CD14-positive monocyte (primary cell): Measurements from ENCODE around the gene MUSK. TPM values are rescaled to one million over a fixed set of nuclear protein-coding genes. Genes with fewer than 3 reads are reported as not detected.

Experiments used
- DNase-seq, 3 donors: peaks; one replicate each; pipeline ENCODE4 v3.0.0-alpha.2; 2011 to 2022
- H2AFZ ChIP-seq: 2 replicates; pipeline ENCODE4 v1.6.0; 2012; ENCODE audit warnings: mild to moderate bottlenecking, low read depth, low read length, inconsistent platforms; ENCODE audit not compliant: insufficient read depth, poor library complexity, severe bottlenecking
- H3K27ac ChIP-seq, 2 donors: 1 replicate in 1 of 2; 2 replicates in 1 of 2; pipeline ENCODE4 v1.5.1; 2012 to 2013; ENCODE audit warnings: low read length in 2 of 2, control low read depth in 1 of 2, inconsistent platforms in 1 of 2, low read depth in 1 of 2, mild to moderate bottlenecking in 1 of 2
- H3K27me3 ChIP-seq, 2 donors: one replicate each; pipeline versions ENCODE4 v1.6.0 to v1.6.1; 2011 to 2013; ENCODE audit warnings: low read length in 2 of 2; ENCODE audit not compliant: control insufficient read depth in 2 of 2, insufficient read depth in 2 of 2
- H3K36me3 ChIP-seq, 2 donors: replicated peaks in 1 of 2; 1 replicate in 1 of 2; 2 replicates in 1 of 2; pipeline versions ENCODE4 v1.5.1 to v1.6.1; 2012 to 2013; ENCODE audit warnings: low read length in 2 of 2, control low read depth in 1 of 2, inconsistent platforms in 1 of 2, mild to moderate bottlenecking in 1 of 2; ENCODE audit not compliant: insufficient read depth in 2 of 2, control insufficient read depth in 1 of 2
- H3K4me1 ChIP-seq, 2 donors: 1 replicate in 1 of 2; 2 replicates in 1 of 2; pipeline versions ENCODE4 v1.5.1 to v1.6.1; 2012 to 2013; ENCODE audit warnings: low read length in 2 of 2, control low read depth in 1 of 2, inconsistent platforms in 1 of 2, mild to moderate bottlenecking in 1 of 2, moderate library complexity in 1 of 2; ENCODE audit not compliant: insufficient read depth in 2 of 2, control insufficient read depth in 1 of 2
- H3K4me2 ChIP-seq: replicated peaks from 2 replicates; pipeline ENCODE3; 2012; ENCODE audit warnings: low read length, moderate library complexity, mild to moderate bottlenecking; ENCODE audit not compliant: poor library complexity, severe bottlenecking; ENCODE audit errors: extremely low read depth
- H3K4me3 ChIP-seq, 3 experiments: fragments of 200-600 bp in 1 of 3; sonication (generic) in 1 of 3; replicated peaks in 1 of 3; 1 replicate in 2 of 3; 2 replicates in 1 of 3; pipeline ENCODE4 v1.5.1; 2011 to 2013; ENCODE audit warnings: low read length in 3 of 3, mild to moderate bottlenecking in 3 of 3, control low read depth in 2 of 3, low read depth in 2 of 3, inconsistent platforms in 1 of 3, moderate library complexity in 1 of 3
- H3K79me2 ChIP-seq: 2 replicates; pipeline ENCODE4 v1.6.0; 2012; ENCODE audit warnings: mild to moderate bottlenecking, control low read depth, inconsistent platforms, low read length, moderate library complexity; ENCODE audit not compliant: insufficient read depth
- H3K9ac ChIP-seq: 2 replicates; pipeline ENCODE4 v1.6.0; 2017; ENCODE audit warnings: low read length, mild to moderate bottlenecking; ENCODE audit not compliant: insufficient read depth, poor library complexity, severe bottlenecking
- H3K9me3 ChIP-seq, 2 donors: replicated peaks in 1 of 2; 1 replicate in 1 of 2; 2 replicates in 1 of 2; pipeline versions ENCODE4 v1.5.1 to v1.6.1; 2012 to 2013; ENCODE audit warnings: low read length in 2 of 2, control low read depth in 1 of 2; ENCODE audit not compliant: control insufficient read depth in 1 of 2, insufficient read depth in 1 of 2
- H4K20me1 ChIP-seq: 2 replicates; pipeline ENCODE4 v1.6.0; 2012; ENCODE audit warnings: mild to moderate bottlenecking, low read length, control low read depth, moderate library complexity; ENCODE audit not compliant: insufficient read depth
- H3K27ac Mint-ChIP-seq, 7 donors: one replicate each; pipeline ENCODE4 v1.8.0; 2020; ENCODE audit warnings: mild to moderate bottlenecking in 7 of 7, mixed read lengths in 7 of 7, moderate library complexity in 6 of 7, inconsistent platforms in 2 of 7
- H3K27me3 Mint-ChIP-seq, 3 donors: one replicate each; pipeline ENCODE4 v1.8.0; 2021 to 2022; ENCODE audit warnings: low read depth in 3 of 3, mild to moderate bottlenecking in 3 of 3, mixed read lengths in 3 of 3, moderate library complexity in 3 of 3, inconsistent platforms in 1 of 3
- H3K36me3 Mint-ChIP-seq, 2 donors: one replicate each; pipeline ENCODE4 v1.8.0; 2020; ENCODE audit warnings: mixed read lengths in 2 of 2, inconsistent platforms in 1 of 2, mild to moderate bottlenecking in 1 of 2
- H3K4me1 Mint-ChIP-seq: one replicate; pipeline ENCODE4 v1.8.0; 2020; ENCODE audit warnings: mild to moderate bottlenecking, mixed read lengths
- H3K4me3 Mint-ChIP-seq, 2 donors: one replicate each; pipeline ENCODE4 v1.8.0; 2020; ENCODE audit warnings: mild to moderate bottlenecking in 2 of 2, mixed read lengths in 2 of 2, moderate library complexity in 1 of 2
- H3K9me3 Mint-ChIP-seq, 7 donors: one replicate each; pipeline ENCODE4 v1.8.0; 2020 to 2022; ENCODE audit warnings: mixed read lengths in 7 of 7, mild to moderate bottlenecking in 6 of 7, moderate library complexity in 6 of 7, inconsistent platforms in 2 of 7
- CTCF ChIP-seq: fragments of 200-600 bp; IDR thresholded peaks from one replicate; pipeline ENCODE4 v1.8.0; 2022; ENCODE audit warnings: antibody characterized with exemption, mild to moderate bottlenecking
- WGBS: methylation state at CpG from one replicate; pipeline ENCODE4 v1.1.5; 2013; ENCODE audit warnings: missing lambda C conversion rate; ENCODE audit not compliant: insufficient coverage; 5-methylcytosine and 5-hydroxymethylcytosine counted together
- intact Hi-C, 2 donors: fragments of 100-400 bp; cut with micrococcal nuclease; formaldehyde crosslinking; loops; one replicate each; pipeline versions ENCODE4 v1.15.0 to v1.15.1; 2023
- polyA plus RNA-seq, 3 donors: library from polyadenylated mRNA; depleted of rRNA in 1 of 3; unstranded in 2 of 3; stranded (reverse) in 1 of 3; fragments of 300-500 nt in 2 of 3; fragments of >200 nt in 1 of 3; fragmentation: Illumina TruSeq in 2 of 3; gene quantifications; 1 replicate in 2 of 3; 2 replicates in 1 of 3; pipeline ENCODE4 v1.2.3, GENCODE V29; 2012 to 2021

The MUSK gene
- polyA plus RNA-seq, 3 donors = not detected

- H3K4me3 ChIP-seq = no peak overlapping the region
- no peak overlapping the region for H3K9ac ChIP-seq
- H3K79me2 ChIP-seq = no peaks in the 10 kb centered on the region
- H3K4me1 Mint-ChIP-seq = peaks cover 8% of the 10 kb centered on the region
- no peak overlapping the region for H3K27ac Mint-ChIP-seq
- H3K36me3 ChIP-seq = no peaks in the 10 kb centered on the region
- H3K9me3 ChIP-seq = no peaks in the 10 kb centered on the region
- WGBS = no CpG with 5 or more reads among the region's 3 CpGs
- no peaks in the 10 kb centered on the region for H3K27me3 ChIP-seq
- H3K4me1 ChIP-seq = peaks cover 0 to 3% of the 10 kb centered on the region in 2 donors
- no peak overlapping the region for H3K4me2 ChIP-seq
- no peak overlapping the region for H3K4me3 Mint-ChIP-seq
- H4K20me1 ChIP-seq = no peaks in the 10 kb centered on the region
- H3K36me3 Mint-ChIP-seq = no peaks in the 10 kb centered on the region
- no peak for TF ChIP-seq CTCF
- H3K27ac ChIP-seq = no peak overlapping the region
- intact Hi-C loops = loop anchor here (5.0 to 10.0 kb wide), 3 partner anchors 196 to 436 kb away; no protein-coding TSS in a partner anchor
- peaks cover 0 to 6% (median 0%) of the 10 kb centered on the region in 3 donors for H3K27me3 Mint-ChIP-seq
- no peaks in the 10 kb centered on the region for H3K9me3 Mint-ChIP-seq
- no peak overlapping the region for H2AFZ ChIP-seq
- DNase-seq = no peak
Measured at GRCh38 chr9:110620726-110621125, 47.9 kb upstream of the MUSK start.

GRCh38 chr9:110622368-110622767 is 46.2 kb upstream of the MUSK start:
- Histone ChIP-seq H2AFZ (no peak overlapping the region), H3K4me1 (no peaks in the 10 kb centered on the region), H3K27me3 (no peaks in the 10 kb centered on the region), H3K9ac (no peak overlapping the region), H3K27ac (no peak overlapping the region), H3K79me2 (no peaks in the 10 kb centered on the region), H4K20me1 (no peaks in the 10 kb centered on the region), H3K36me3 (no peaks in the 10 kb centered on the region), H3K9me3 (no peaks in the 10 kb centered on the region), H3K4me3 (no peak overlapping the region), H3K4me2 (no peak overlapping the region)
- Mint-ChIP-seq H3K27me3 (peaks cover 0 to 8% (median 0%) of the 10 kb centered on the region in 3 donors), H3K4me1 (no peaks in the 10 kb centered on the region), H3K27ac (no peak overlapping the region), H3K36me3 (no peaks in the 10 kb centered on the region), H3K4me3 (no peak overlapping the region), H3K9me3 (no peaks in the 10 kb centered on the region)
- TF ChIP-seq CTCF = no peak
- intact Hi-C loops = loop anchor here (5.0 to 10.0 kb wide), 3 partner anchors 198 to 438 kb away; no protein-coding TSS in a partner anchor
- DNase-seq = peak in 1 of 3 donors; percentile 14
- 71% methylated on average over 1 of the region's 2 CpGs for WGBS
